K562 (cell line): ENCODE results near the gene RAB3IP.

Experiments used
- BRCA1 ChIP-seq, 2 experiments: fragments of 450-650 bp in 1 of 2; sonication (generic) in 1 of 2; formaldehyde crosslinking in 1 of 2; IDR thresholded peaks; 2 replicates each; pipeline versions ENCODE4 v1.5.0 to v1.6.1; 2017 to 2020; ENCODE audit warnings: mild to moderate bottlenecking in 1 of 2, missing genetic modification reagents in 1 of 2
- BRF1 ChIP-seq: IDR thresholded peaks from 3 replicates; pipeline ENCODE4 v1.6.1; 2011; ENCODE audit warnings: borderline replicate concordance, mild to moderate bottlenecking; ENCODE audit not compliant: insufficient read length; ENCODE audit errors: extremely low read depth
- MAX ChIP-seq: sonication (generic); formaldehyde crosslinking; IDR thresholded peaks from 2 replicates; pipeline ENCODE4 v1.9.0; 2022; ENCODE audit warnings: mild to moderate bottlenecking, missing genetic modification reagents
- POLR2A ChIP-seq: fragments of 450-650 bp; conservative IDR thresholded peaks from 2 replicates; pipeline ENCODE4 v1.6.1; 2016
- ZBTB43 ChIP-seq: sonication (generic); formaldehyde crosslinking; IDR thresholded peaks from 2 replicates; pipeline ENCODE4 v1.8.0; 2023; ENCODE audit warnings: mild to moderate bottlenecking, missing genetic modification reagents

- TF ChIP-seq ZBTB43 = no peak
- no peak for TF ChIP-seq BRF1
- no peak for TF ChIP-seq POLR2A
- TF ChIP-seq BRCA1 (IDR thresholded peaks at IDR 0.05) = no peak
- TF ChIP-seq BRCA1 (CRISPR knock-in tag; IDR thresholded peaks at IDR 0.05) = no peak
- no peak for TF ChIP-seq MAX (CRISPR knock-in tag)
Measured at GRCh38 chr12:69846976-69847375, 108.3 kb downstream of the RAB3IP start.
